Dermis microvascular lymphatic vessel endothelial cell (primary cell): Measurements from ENCODE around the gene CELA2A. TPM values are rescaled to one million over a fixed set of nuclear protein-coding genes. Genes with fewer than 3 reads are reported as not detected.
A peak's percentile ranks its signal among the peaks of the same experiment; 100 is the strongest.
"Not testable (repeated sequence)": the region's sequence is repeated elsewhere in the genome, so short reads cannot be mapped to it uniquely, and the experiment has no call there.

Experiments
- DNase-seq, 2 donors: peaks; one replicate each; pipeline versions ENCODE4 v3.0.0 to v3.0.0-alpha.2; 2010; ENCODE audit warnings: low read depth in 2 of 2
- total RNA-seq: library from RNA; depleted of rRNA; stranded (reverse); fragments of >200 nt; gene quantifications from 2 replicates; pipeline ENCODE4 v1.2.1, GENCODE V29; 2014

The CELA2A gene
- total RNA-seq, 1 donor from 2014 or later = not detected

DNA sequence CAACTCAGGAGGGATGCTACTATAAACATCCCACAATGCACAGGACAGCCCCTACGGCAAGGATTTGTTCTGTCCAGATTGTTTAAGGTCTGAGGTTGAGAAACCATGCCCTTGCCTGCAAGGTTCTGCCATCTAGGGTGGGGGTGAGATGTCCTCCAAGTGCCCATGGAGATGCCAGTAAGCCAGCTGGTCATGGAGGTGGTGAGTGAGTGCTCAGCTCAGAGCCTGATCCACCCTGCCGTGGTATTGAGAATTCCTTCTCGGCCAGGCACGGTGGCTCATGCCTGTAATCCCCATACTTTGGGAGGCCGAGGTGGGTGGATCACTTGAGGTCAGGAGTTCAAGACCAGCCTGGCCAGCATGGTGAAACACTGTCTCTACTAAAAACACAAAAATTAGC is 31.6 kb upstream of the CELA2A start:
- no peak for DNase-seq

DNA sequence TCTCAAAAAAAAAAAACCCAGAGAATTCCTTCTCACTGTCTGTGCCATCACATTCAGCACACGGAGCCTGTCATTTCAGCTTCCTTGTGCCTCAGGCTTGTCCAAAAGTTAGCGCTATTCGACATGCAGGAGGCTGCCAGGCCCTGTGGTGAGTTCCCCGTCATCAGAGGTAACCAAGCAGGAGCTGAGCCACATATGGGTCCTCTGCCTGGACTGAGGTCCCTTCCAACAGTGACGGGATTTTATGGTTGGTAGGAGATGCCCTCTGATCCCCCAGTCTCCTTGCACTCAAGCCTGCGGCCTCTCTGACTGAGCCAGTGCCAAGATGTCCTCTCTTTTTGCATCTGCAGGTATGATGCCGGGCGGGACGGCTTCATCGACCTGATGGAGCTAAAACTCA is 31.0 kb upstream of the CELA2A start:
- DNase-seq = no peak

DNA sequence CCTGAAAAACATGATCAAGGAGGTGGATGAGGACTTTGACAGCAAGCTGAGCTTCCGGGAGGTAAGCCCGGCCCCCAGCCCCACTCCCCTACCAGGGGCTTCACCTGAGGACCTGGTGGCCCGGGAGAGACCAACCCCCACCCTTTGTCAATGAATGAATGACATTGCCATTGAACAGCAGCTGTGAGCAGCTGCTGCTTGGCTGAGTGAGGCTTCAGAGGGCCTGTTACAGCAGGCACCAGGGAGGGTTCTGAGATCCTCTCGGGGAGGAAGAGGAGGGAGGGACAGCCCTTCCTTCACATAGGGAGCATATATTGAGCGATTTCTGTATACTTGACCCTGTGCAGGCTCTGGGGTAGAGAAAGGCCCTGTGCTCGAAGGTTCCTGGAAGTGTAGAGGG is 30.6 kb upstream of the CELA2A start:
- DNase-seq = no peak

DNA sequence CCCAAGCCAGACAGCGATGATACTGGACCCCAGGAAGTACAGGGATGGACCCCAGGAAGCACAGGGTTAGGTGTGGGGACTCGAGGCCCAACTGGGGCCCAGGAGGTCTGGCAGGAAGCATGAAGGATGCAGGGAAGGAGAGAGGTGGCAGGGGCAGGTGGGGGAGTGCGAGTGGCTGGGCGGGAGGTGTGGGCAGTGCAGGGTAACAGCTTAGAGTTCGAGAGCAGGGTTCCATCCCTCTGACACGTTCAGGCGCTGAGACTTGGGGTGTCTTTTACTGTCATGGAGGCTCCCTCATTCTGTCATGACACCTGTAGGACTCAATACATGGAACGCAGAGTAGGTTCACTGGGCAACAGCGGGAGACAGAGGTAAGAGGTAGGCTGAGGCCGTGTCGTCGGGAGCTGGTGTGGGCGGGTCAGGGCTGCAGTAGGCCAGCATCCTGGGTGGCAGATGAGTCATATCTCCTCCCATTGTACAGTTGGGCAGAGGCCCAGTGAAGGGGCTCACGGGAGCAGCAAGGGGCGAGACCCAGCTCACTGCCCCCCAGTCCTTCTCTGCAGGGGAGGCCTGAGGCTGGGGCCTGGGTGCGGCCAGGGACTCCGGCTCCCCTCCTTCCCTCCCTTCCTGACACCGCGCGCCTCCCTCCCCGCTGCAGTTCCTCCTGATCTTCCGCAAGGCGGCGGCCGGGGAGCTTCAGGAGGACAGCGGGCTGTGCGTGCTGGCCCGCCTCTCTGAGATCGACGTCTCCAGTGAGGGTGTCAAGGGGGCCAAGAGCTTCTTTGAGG is 29.8 kb upstream of the CELA2A start:
- no peak for DNase-seq

DNA sequence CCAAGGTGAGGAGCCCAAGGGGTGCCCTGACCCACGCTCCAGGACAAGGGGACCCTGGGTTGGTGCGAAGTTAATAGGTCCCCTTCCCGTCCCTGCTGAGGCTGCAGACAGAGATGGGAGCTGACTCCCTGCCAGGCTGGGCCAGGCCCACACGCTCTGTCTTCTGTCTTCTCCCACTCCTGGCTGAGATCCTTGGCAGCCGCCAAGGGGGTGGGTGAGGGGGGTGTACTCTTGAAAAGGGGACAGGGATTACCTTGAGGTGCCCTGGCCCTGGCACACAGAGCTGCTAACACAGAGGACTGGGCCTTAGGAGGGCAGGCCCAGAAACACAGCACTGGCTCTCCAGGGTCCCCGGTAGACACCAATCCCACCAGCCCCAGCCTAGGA is 29.3 kb upstream of the CELA2A start:
- no peak for DNase-seq

DNA sequence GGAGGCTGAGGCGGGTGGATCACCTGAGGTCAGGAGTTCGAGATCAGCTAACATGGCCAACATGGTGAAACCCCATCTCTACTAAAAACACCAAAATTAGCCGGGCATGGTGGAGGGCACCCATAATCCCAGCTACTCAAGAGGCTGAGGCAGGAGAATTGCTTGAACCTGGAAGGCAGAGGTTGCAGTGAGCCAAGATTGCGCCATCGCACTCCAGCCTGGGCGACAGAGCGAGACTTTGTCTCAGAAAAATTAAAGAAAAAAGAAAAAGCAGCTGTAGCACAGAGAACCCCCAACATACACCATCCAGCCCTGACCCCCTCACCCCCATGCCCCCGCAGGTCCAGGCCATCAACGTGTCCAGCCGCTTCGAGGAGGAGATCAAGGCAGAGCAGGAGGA is 28.3 kb upstream of the CELA2A start:
- not testable (repeated sequence) for DNase-seq

DNA sequence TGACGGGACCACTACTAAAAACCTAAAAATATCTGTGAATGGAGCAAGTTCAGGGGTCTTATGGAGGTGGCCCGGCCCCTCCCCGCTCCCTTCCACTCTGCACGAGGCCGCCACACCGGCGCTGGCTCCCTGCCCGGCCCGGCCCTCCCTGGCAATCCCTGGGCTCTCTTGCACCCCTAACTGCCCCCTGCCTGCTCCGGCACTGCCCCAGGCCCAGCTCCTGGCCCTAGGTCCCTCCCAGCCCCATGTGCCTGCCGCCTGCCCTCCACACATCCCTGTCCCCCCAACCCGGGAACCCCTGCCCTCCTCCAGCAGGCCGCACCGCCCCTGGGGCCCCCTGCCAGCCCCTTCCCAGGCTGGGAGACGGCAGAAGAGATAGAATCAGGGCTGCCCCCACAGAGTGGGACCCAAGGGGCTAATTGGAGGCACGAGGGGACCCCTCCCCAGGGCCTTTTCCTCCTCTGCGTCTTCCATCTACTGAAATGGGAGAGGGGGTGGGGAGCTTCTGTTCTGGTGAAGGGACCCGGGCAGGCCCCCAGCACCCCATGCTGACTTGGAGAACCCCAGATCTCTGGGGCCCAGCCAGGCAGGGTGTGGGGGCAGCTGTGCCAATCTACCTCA is 27.6 kb upstream of the CELA2A start:
- no peak for DNase-seq

DNA sequence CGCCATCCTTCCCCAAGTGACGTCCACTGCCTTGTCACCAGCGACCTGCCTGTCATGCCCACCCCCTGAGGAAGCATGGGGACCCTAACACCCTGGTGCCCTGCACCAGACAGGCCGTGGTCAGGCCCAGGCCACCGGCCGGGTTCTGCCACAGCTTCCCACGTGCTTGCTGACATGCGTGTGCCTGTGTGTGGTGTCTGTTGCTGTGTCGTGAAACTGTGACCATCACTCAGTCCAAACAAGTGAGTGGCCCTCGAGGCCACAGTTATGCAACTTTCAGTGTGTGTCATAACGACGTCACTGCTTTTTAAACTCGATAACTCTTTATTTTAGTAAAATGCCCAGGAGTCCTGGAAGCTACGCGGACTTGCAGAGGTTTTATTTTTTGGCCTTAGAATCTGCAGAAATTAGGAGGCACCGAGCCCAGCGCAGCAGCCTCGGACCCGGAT is 26.8 kb upstream of the CELA2A start:
- no peak for DNase-seq

DNA sequence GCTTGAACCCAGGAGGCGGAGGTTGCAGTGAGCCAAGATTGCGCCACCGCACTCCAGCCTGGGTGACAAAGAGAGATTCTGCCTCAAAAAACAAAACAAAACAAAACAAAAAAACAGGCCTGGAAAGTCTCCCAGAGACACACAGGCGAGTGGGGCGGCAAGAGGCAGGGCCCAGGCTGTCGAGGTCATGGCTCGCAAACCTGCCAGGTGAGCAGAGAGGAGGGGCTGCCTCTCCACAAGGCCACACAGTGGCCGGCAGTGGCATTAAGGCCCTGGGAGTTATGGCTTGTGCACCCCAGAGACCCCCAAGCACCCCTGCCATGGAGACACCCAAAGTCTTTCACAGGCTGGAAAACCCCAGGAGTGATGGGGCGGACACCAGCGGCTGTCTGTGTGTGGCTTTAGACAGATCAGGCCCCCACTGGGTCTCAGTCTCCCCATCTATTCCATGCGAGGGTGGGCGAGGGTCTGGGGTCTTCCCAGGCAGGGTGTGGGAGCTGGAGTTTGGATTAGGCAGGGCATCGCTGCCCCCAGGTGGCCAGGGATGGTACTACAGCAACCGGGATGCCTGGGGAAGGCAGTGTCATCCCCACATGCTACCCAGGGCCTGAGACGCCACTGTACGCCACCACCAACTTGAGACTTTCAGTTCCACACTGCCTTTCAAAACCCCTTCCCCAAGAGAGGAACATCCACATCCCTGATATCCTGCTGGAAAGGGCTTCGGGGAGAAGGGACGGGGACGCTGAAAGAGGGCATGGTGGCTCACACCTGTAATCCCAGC is 25.6 kb upstream of the CELA2A start:
- peak in 1 of 2 donors; percentile 42 for DNase-seq

DNA sequence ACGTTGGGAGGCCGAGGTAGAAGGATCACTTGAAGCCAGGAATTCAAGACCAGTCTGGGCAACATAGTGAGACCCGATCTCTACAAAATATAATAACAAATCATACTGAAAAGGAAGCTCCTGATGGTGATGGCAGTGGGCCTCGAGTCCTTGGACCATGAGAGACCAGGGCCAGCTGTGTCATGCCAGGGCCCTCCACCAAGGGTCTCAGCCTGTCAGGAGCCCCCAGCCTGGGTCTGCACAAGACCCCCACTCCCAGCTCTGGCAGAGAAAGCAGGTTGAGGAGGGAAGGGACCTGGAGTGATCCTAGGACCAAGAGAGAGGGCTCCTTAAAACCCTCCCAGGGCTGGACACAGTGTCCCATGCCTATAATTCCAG is 25.0 kb upstream of the CELA2A start:
- DNase-seq = no peak

DNA sequence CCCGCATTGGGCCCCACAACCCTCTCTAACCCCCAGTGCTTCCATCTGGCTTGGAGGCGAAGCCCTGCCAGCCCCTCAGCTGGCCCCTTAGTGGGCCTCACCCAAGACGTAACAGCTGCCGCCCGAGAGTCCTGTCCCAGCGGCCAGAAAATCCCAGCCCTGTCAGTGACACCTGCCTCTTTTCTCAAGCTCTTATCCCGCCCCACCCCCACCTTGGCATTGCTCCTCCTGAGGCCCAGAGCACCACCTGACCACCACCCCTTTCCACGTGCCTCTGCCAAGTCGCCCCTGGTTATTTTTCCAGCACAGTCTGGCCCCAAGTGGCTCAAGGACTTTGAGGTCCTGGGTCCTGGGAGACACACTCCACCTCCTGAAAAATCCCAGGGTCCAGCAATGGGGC is 24.2 kb upstream of the CELA2A start:
- no peak for DNase-seq

DNA sequence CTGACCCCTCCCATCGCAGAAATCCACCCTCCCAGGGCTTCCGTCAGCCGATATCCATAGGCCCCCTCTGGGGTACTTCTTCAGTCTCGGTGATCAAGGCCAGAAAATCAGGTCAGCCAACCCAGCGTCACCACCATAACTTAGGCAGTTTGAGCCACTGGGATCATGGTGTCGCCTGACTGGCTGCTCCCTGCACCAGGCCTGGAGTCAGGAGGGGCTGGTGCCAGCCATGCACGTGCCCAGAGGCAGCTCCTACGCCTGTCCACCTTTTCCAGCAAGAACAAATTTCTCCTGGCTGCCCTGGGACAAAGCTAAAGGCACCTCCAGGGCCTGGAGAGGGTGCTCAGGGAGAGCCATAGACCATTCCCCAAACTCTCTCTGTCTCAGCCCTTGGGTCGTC is 23.1 kb upstream of the CELA2A start:
- DNase-seq = no peak

DNA sequence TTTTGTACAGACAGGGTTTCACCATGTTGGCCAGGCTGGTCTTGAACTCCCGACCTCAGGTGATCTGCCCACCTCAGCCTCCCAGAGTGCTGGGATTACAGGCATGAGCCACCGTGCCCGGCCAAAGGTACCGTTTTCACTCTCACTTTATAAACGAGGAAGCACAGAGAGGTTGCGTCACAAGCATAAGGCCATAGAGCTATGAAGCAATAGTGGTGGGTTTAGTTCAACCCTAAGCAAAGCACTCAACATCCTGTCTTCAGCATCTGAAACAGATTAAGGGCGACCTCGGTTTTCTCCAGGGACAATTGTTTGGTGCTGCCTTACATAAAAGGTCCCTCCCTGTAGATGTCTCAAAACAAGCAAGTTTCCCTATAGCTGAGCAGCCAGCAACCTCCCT is 21.8 kb upstream of the CELA2A start:
- not testable (repeated sequence) for DNase-seq

DNA sequence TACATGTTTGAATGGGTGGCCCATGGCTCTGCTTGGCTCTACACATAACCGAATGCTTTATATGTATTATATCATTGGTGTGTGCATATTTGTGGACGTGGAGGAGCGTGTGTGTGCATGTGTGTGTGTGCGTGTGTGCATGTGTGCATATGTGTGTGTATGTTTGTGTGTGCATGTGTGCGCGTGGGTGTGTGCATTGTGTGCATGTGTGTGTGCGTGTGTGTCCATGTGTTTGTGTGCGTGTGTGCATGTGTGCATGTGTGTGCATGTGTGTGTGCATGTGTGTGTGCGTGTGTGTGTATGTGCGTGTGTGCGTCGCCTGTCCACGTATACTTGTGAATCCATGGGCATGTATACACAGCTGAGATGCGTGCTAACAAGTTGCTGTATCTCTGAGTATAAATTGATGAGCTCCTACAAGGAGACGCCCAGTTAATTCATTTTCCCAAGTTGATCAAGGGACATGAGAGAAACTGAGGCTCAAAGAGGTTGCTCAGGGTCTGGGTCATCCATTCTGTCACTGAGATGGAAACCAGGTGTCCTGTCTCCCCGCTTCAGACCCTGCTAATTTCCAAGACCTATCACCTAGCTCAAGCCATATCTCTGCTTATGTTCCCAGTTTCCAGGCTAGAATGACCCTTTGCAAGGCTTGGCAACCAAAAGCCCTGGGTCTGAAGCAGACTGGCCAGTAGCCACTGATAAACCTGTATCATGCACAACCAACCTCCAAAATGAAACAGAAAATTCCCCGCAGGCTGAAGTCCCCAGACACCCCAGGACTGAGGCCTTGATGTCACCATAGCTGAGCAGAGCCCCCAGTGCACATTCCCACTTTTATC is 21.1 kb upstream of the CELA2A start:
- DNase-seq = no peak

DNA sequence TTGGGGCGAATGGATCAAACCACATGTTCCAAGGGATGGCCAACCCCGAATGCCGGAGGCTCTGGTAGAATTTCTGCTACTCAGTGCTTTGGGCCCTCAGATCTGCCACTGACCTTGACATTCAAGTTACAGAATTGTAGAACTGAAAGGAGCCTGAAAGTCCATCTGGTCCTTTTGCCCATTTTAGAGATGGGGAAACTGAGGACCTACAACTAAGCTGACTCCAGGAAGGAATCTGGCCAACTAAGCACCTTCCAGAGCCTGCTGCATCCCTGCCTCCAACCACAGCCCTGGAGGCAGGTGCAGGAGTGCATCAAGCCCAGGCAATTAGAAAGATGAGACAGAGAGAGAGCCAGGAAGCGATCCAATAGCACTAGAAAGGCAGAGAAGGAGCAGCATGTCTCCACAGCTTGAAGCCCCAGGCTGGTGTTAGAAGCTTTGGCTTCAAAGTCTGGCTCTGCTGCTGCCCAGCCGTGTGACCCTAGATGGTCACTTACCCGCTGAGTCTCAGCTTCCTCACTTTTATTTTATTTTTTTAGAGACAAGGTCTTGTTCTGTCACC is 19.6 kb upstream of the CELA2A start:
- no peak for DNase-seq

DNA sequence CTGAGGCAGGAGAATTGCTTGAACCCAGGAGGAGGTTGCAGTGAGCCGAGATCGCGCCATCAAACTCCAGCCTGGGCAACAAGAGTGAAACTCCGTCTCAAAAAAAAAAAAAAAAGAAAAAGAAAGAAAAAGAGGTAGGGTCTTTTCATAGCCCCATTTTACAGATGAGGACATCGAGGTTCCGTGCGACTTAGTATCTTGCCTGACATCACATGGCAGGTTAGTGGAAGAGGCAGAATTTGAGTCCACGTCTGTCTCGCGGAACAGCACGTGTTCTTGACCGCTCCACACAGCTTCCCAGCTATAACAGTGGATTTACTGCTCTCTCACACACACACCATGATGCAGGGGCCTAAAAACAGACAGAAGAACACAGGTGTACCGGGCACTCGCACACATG is 17.2 kb upstream of the CELA2A start:
- no peak for DNase-seq

DNA sequence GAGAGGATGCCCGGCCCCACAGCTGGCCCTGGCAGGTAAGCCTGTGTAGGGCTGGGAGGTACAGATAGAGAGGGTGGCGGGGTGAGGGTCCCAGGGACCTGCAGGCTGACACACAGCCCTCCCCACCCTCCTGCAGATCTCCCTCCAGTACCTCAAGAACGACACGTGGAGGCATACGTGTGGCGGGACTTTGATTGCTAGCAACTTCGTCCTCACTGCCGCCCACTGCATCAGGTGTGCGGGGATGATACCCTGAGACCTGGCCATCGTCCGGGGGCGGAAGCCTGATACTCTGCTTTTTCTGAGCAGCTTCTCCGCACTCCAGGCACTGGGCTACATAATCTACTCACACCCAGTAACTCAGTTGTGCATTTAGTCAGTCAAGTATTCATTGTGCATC is 16.2 kb upstream of the CELA2A start:
- no peak for DNase-seq

DNA sequence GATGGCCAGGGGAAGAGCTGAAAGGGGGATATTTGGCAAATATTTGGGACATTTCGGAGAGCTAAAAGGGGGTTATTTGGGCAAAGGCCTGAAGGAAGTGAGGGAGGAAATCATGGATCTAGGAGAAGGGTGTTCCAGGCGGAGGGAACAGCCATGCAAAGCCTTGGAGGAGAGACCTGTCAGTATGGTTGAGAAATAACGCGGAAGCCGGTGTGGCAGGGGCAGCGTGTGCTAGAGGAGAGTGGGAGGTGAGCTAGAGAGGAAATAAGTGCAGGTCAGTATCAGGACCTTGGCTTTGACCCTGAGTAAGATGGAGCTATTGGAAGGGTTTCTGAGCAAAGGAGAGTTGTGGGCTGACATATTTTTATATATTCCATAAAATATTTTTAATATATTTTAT is 15.3 kb upstream of the CELA2A start:
- no peak for DNase-seq

DNA sequence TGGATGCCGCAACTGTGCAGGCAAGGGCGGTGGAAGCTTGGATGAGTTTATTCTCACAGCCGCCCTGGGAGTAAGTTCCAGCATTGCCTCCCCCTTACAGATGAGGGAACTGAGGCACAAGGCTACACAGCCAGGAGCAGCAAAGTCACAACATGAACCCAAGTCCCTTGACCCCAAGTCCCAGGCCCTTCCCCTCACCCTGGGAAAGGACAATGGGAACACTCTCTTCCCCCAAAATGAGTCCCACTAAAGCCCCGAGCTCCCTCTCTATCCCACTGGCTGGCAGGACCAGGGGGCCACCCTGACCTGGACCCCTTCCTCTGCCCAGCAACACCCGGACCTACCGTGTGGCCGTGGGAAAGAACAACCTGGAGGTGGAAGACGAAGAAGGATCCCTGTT is 14.4 kb upstream of the CELA2A start:
- no peak for DNase-seq

DNA sequence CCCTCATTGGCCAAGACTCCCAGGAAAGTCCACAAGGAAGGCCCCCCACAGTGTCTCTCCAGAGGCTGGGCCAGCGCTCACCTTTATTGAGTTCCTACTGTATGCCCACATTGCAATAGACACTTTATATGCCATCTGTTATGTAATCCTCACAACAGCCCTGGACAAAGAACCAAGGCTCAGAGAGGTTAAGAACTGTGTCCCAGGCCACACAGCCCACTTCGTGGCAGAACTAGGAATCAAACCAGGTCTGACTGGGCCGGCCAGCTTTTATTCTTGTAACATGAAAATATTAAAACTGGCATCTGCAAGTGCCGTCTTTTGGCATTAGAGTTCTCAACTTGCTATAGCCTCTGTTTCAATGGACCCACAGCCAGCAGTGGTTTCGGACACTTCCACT is 13.8 kb upstream of the CELA2A start:
- no peak for DNase-seq

DNA sequence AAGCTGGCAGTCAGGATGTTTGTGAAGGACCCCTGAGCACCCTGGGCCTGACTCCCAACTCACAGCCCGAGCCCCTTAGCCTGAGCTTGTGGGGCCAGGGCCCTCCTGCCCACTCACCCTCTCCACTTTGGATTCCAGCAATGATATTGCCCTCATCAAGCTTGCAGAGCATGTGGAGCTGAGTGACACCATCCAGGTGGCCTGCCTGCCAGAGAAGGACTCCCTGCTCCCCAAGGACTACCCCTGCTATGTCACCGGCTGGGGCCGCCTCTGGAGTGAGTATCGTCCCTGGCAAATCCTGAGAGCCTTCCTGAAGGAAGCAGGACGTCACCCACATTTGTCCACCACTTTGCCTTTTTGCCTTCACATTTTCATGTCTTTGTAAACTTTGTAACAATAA is 13.3 kb upstream of the CELA2A start:
- DNase-seq = no peak
